HepG2 (cell line): ENCODE results near the gene AARSD1. TPM values are rescaled to one million over a fixed set of nuclear protein-coding genes. Genes with fewer than 3 reads are reported as not detected.

Source experiments
- DMAP1 ChIP-seq: IDR thresholded peaks from 2 replicates; pipeline ENCODE4 v1.6.1; 2016
- DRAP1 ChIP-seq: IDR thresholded peaks from 2 replicates; pipeline ENCODE4 v1.6.1; 2016; ENCODE audit warnings: missing genetic modification reagents, missing compliant biosample characterization
- FLYWCH1 ChIP-seq: sonication (generic); formaldehyde crosslinking; IDR thresholded peaks from 2 replicates; pipeline ENCODE4 v1.8.1; 2023; ENCODE audit warnings: mild to moderate bottlenecking, missing genetic modification reagents
- FOXJ3 ChIP-seq: sonication (generic); formaldehyde crosslinking; IDR thresholded peaks from 2 replicates; pipeline ENCODE4 v1.4.0; 2020; ENCODE audit warnings: missing genetic modification reagents, mild to moderate bottlenecking, borderline replicate concordance
- GRHL1 ChIP-seq: sonication (generic); formaldehyde crosslinking; conservative IDR thresholded peaks from 2 replicates; pipeline ENCODE4 v1.8.0; 2022; ENCODE audit warnings: missing genetic modification reagents
- HMG20A ChIP-seq: IDR thresholded peaks from 2 replicates; pipeline ENCODE4 v1.6.1; 2016; ENCODE audit warnings: borderline replicate concordance
- HOXA9 ChIP-seq: sonication (generic); formaldehyde crosslinking; IDR thresholded peaks from 2 replicates; pipeline ENCODE4 v1.8.1; 2022; ENCODE audit warnings: missing genetic modification reagents, mild to moderate bottlenecking, moderate library complexity, borderline replicate concordance
- ISL2 ChIP-seq: sonication (generic); formaldehyde crosslinking; IDR thresholded peaks from 2 replicates; pipeline ENCODE4 v1.5.0; 2020; ENCODE audit warnings: missing genetic modification reagents
- KAT2B ChIP-seq: fragments of 150-350 bp; IDR thresholded peaks from 2 replicates; pipeline ENCODE4 v1.6.1; 2014; ENCODE audit warnings: low read depth, low read length, borderline replicate concordance
- KLF9 ChIP-seq: IDR thresholded peaks from 2 replicates; pipeline ENCODE4 v1.6.1; 2016; ENCODE audit warnings: low read depth
- MEF2D ChIP-seq: sonication (generic); formaldehyde crosslinking; IDR thresholded peaks from 2 replicates; pipeline ENCODE4 v1.5.1; 2020; ENCODE audit warnings: mild to moderate bottlenecking, missing genetic modification reagents
- MYC ChIP-seq: sonication (generic); formaldehyde crosslinking; IDR thresholded peaks from 2 replicates; pipeline ENCODE4 v1.9.0; 2021; ENCODE audit warnings: missing genetic modification reagents, borderline replicate concordance
- NKX3-1 ChIP-seq: sonication (generic); formaldehyde crosslinking; IDR thresholded peaks from 2 replicates; pipeline ENCODE4 v1.5.0; 2020; ENCODE audit warnings: missing genetic modification reagents
- POGZ ChIP-seq: sonication (generic); formaldehyde crosslinking; IDR thresholded peaks from 2 replicates; pipeline ENCODE4 v1.4.0; 2020; ENCODE audit warnings: mild to moderate bottlenecking, missing genetic modification reagents
- PRMT3 ChIP-seq: sonication (generic); formaldehyde crosslinking; IDR thresholded peaks from 2 replicates; pipeline ENCODE4 v1.8.1; 2022; ENCODE audit warnings: low read depth, mild to moderate bottlenecking, moderate library complexity, missing genetic modification reagents, borderline replicate concordance
- SIN3B ChIP-seq: fragments of 150-350 bp; IDR thresholded peaks from 2 replicates; pipeline ENCODE4 v1.6.1; 2014; ENCODE audit warnings: low read length
- SRY ChIP-seq: sonication (generic); formaldehyde crosslinking; IDR thresholded peaks from 2 replicates; pipeline ENCODE4 v1.8.0; 2022; ENCODE audit warnings: mild to moderate bottlenecking, missing genetic modification reagents
- ZBTB33 ChIP-seq: sonication (generic); formaldehyde crosslinking; IDR thresholded peaks from 2 replicates; pipeline ENCODE4 v1.4.0; 2020; ENCODE audit warnings: missing genetic modification reagents
- ZFAT ChIP-seq: sonication (generic); formaldehyde crosslinking; conservative IDR thresholded peaks from 2 replicates; pipeline ENCODE4 v1.8.1; 2023; ENCODE audit warnings: missing genetic modification reagents, inconsistent platforms
- ZNF207 ChIP-seq: fragments of 450-650 bp; IDR thresholded peaks from 2 replicates; pipeline ENCODE4 v1.6.1; 2016; ENCODE audit warnings: antibody characterized with exemption, borderline replicate concordance
- ZNF383 ChIP-seq: sonication (generic); formaldehyde crosslinking; IDR thresholded peaks from 2 replicates; pipeline ENCODE4 v1.4.0; 2020; ENCODE audit warnings: missing genetic modification reagents, mild to moderate bottlenecking, borderline replicate concordance
- ZNF414 ChIP-seq: sonication (generic); formaldehyde crosslinking; IDR thresholded peaks from 2 replicates; pipeline ENCODE4 v1.5.0; 2020; ENCODE audit warnings: missing genetic modification reagents
- ZNF563 ChIP-seq: sonication (generic); formaldehyde crosslinking; IDR thresholded peaks from 2 replicates; pipeline ENCODE4 v1.8.0; 2022; ENCODE audit warnings: mild to moderate bottlenecking, moderate library complexity, missing genetic modification reagents
- ZNF619 ChIP-seq: sonication (generic); formaldehyde crosslinking; IDR thresholded peaks from 2 replicates; pipeline ENCODE4 v1.4.0; 2020; ENCODE audit warnings: mild to moderate bottlenecking, missing genetic modification reagents
- ZNF83 ChIP-seq: sonication (generic); formaldehyde crosslinking; IDR thresholded peaks from 2 replicates; pipeline ENCODE4 v1.4.0; 2020; ENCODE audit warnings: missing genetic modification reagents, mild to moderate bottlenecking, borderline replicate concordance
- ZSCAN12 ChIP-seq: sonication (generic); formaldehyde crosslinking; IDR thresholded peaks from 2 replicates; pipeline ENCODE4 v1.9.0; 2021; ENCODE audit warnings: mild to moderate bottlenecking, missing genetic modification reagents
- polyA plus RNA-seq, 8 experiments: library from polyadenylated mRNA; depleted of rRNA in 3 of 8; stranded (reverse) in 7 of 8; unstranded in 1 of 8; fragments of >200 nt; fragmentation: Illumina TruSeq in 4 of 8; extraction: Trizol in 4 of 8; gene quantifications; 2 replicates each; pipeline versions ENCODE4 v1.2.1 to v1.2.3, GENCODE V29; 2011 to 2016; ENCODE audit warnings: low read depth in 4 of 8, missing spikeins in 1 of 8, mixed read lengths in 1 of 8; ENCODE audit not compliant: insufficient read depth in 1 of 8
- total RNA-seq, 5 experiments: library from RNA; depleted of rRNA; stranded (reverse); fragments of >200 nt; fragmentation: Illumina TruSeq; extraction: Trizol; gene quantifications; 2 replicates each; pipeline ENCODE4 v1.2.3, GENCODE V29; 2016; ENCODE audit warnings: low read depth in 1 of 5

The AARSD1 gene
- total and polyA plus RNA-seq, 2 of the 13 experiments (the other 11 are each of a cell fraction or from before 2014, with no cell fraction given), result 24.7 to 29.3 TPM

- TF ChIP-seq DRAP1 (peak; percentile 97), HOXA9 (no peak; the same call in 1 of the 2 replicates), SIN3B (peak; percentile 74), FLYWCH1 (peak; percentile 87; the same call in 1 of the 2 replicates), KLF9 (CRISPR knock-in tag) (peak; percentile 91), FOXJ3 (CRISPR knock-in tag) (peak; percentile 94), NKX3-1 (CRISPR knock-in tag) (peak; percentile 62; the same call in 1 of the 2 replicates), DMAP1 (peak; percentile 100), ISL2 (CRISPR knock-in tag) (peak; percentile 87), ZNF563 (CRISPR knock-in tag) (peak; percentile 88), PRMT3 (CRISPR knock-in tag) (no peak; the same call in 1 of the 2 replicates), MYC (CRISPR knock-in tag) (peak; percentile 99), ZNF207 (no peak), POGZ (CRISPR knock-in tag) (peak; percentile 94), ZBTB33 (CRISPR knock-in tag) (peak; percentile 91), ZNF414 (CRISPR knock-in tag) (peak; percentile 93), ZFAT (CRISPR knock-in tag) (peak; percentile 80; the same call in 1 of the 2 replicates), ZSCAN12 (CRISPR knock-in tag) (0 out of 2 replicates have a peak, but pooled peaks have one; percentile 9), KAT2B (no peak), HMG20A (peak; percentile 61; the same call in 1 of the 2 replicates), MEF2D (CRISPR knock-in tag) (peak; percentile 98), ZNF383 (CRISPR knock-in tag) (peak; percentile 92; the same call in 1 of the 2 replicates), GRHL1 (no peak), SRY (CRISPR knock-in tag) (peak; percentile 97), ZNF619 (CRISPR knock-in tag) (peak; percentile 18; the same call in 1 of the 2 replicates), ZNF83 (CRISPR knock-in tag) (peak; percentile 40; the same call in 1 of the 2 replicates)
These were observed 34.0 kb upstream of the AARSD1 start, which contains the start of gene RPL27 (continued) for GRCh38 chr17:42997984-42998938.
